Muscle of arm (tissue), 12 donors: ENCODE results near the gene PDE4D. TPM values are rescaled to one million over a fixed set of nuclear protein-coding genes. Genes with fewer than 3 reads are reported as not detected.
"Not testable (repeated sequence)": the region's sequence is repeated elsewhere in the genome, so short reads cannot be mapped to it uniquely, and the experiment has no call there.

Experiments used
- DNase-seq: peaks from one replicate; pipeline ENCODE4 v3.0.0-alpha.2; 2013
- polyA plus RNA-seq, 12 donors: library from polyadenylated mRNA; unstranded; fragments of 120-200 nt; gene quantifications; one replicate each; pipeline ENCODE4 v1.2.1, GENCODE V29; 2013; ENCODE audit not compliant: insufficient read length in 12 of 12

PDE4D gene
- polyA plus RNA-seq, 12 donors, result 28.2 to 56.3 (median 41.5) TPM; not detected in 1

DNA sequence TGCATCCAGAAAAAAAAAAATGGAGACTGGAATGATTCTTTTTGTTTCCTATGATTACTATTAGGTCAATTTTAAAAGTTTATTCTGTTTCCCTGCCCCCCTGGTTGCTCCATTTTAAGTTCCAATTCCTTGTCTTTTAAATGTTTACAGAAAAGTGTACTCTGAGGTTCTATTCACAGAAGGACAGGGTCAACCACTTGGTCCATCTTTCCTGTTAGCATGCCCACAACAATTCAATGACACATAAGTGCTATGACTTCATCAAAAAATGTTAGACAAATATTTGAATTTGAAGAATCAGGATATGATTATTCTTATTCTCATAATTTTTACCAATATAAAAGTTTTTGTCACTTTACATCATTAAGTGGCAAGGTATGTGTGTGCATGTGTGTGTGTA, 123.7 kb downstream of the PDE4D start:
- DNase-seq, result no peak

DNA sequence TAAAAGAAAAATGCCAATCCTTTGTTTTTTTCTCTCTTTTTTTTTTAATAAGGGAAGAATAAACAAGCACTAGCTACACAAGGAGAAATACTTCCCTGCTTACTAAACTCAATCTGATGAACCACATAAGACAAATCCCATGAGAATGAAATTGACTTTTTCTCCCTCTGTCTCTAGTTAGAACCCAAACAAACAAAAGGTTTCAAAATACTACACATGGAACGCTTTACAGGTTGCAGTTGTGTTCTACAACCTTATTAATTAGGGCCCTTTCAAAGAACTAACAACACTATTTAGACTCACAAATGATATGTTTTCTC, 124.5 kb downstream of the PDE4D start:
- no peak for DNase-seq

DNA sequence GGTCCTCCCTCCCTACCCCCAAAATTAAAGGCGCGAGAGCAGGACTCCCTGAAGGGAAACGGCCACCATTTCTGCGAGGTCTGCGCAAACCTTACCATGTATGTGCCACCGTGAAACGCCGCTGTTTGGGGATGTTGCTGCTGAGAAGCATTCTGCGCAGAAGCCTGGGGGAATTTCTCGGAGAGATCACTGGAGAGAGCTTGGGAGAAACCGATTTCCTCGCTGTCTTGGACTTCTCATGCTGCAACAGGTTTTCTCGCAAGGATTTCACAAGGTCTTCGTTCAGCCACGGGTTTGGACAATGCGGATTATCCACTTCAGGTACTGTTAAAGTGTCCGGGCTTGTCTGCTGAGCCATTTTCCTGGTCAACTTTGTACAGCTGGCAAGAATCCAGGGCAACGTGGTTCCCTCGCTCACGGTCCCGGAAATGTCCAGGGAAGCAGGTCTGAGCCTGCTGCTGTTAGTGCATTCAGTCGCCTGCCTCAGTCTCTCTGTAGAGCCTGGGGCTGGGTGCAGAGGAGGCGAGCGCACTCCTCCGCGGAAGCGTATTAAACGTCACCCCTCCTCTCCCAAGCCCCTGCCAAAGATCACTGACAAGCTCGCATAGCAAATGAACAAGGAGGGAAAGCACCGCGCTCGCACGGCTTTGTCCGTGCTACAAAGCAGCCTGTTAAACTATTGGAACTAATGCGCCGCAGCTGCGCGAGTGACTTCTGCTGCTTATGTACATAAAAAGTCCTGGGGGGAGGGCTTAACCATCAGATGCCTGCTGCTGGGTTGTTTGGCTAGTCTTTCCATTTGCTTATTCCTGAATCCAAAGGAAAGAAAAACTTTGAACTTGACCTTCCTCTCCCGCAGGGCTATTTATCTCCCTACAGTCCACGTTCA, 125.1 kb downstream of the PDE4D start:
- peak; percentile 90 for DNase-seq

DNA sequence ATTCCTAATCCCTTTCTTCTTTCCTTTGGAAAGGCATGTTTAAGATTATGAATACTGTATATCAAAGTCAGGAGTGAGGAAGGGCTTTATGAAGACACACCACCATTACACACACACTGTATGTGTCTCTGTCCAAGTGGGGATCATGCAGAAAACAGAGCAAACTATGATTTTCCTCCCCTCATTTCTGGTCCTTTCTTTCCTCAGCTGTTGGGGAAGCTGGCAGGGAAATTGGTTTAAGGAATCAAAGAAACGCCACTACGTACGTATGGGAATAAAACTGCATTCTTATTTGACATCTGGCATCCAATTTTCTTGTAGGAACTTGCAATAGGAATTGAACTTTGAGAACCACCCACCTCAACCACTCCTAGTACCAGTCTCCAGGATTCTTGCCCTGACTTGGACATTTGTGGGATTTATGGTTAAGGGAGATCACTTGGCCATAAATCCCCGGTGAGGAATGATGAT, 125.8 kb downstream of the PDE4D start:
- DNase-seq, result peak; percentile 32

GRCh38 chr5:59767211-59767605, 126.3 kb downstream of the PDE4D start:
- peak; percentile 19 for DNase-seq

GRCh38 chr5:59766427-59767210, 126.9 kb downstream of the PDE4D start:
- DNase-seq, result peak; percentile 27

DNA sequence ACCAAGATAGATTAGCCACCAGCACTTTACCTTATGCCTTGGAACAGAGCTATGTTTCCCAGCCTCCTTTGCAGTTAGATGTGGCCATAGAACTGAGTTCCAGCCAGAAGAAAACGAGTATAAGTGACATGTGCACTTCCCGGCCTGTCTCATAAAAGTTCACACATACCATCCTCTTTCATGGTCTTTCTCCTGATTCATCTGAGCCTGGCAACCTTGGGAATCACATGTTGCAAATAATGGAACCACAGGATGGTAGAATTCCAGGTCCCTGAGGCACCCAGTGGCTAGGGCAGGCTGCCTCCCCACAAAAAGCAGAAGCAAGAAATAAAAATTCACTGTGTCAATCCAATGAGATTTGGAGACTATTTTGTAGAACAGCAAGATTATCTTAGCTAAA, 128.1 kb downstream of the PDE4D start:
- DNase-seq, result no peak

GRCh38 chr5:59764361-59764760, 129.2 kb downstream of the PDE4D start:
- DNase-seq, result no peak

GRCh38 chr5:59763541-59763940, 130.0 kb downstream of the PDE4D start:
- DNase-seq, result no peak

- not testable (repeated sequence) for DNase-seq
Measured at GRCh38 chr5:59762232-59762631, 131.3 kb downstream of the PDE4D start.

DNA sequence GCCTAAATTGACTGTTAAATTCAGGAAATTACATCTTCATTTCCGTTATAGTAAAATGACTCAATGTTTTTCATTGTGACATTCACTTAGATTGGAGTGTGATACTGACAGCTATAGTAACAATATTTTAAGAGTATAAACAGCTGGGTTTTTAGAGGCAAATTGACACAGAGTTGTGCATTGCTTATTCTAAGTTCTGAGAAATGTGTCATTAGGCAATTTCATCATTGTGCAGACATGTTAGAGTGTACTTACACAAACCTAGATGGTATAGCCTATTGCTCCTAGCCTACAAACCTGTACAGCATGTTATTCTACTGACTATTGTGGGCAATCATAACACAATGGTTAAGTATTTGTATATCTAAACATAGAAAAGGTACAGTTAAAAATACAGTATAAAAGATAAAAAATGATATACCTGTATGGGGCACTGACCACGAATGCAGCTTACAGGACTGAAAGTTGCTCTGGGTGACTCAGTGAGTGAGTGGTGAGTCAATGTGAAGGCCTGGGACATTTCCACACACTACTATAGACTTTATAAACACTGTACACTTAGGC, 132.7 kb downstream of the PDE4D start:
- DNase-seq, result no peak

- DNase-seq, result no peak
Measured at GRCh38 chr5:59759600-59760351, 133.8 kb downstream of the PDE4D start.

- no peak for DNase-seq
Measured at GRCh38 chr5:59758566-59758965, 135.0 kb downstream of the PDE4D start.

GRCh38 chr5:59757442-59757841, 136.1 kb downstream of the PDE4D start:
- no peak for DNase-seq

GRCh38 chr5:59756373-59757035, 137.0 kb downstream of the PDE4D start:
- DNase-seq, result no peak

DNA sequence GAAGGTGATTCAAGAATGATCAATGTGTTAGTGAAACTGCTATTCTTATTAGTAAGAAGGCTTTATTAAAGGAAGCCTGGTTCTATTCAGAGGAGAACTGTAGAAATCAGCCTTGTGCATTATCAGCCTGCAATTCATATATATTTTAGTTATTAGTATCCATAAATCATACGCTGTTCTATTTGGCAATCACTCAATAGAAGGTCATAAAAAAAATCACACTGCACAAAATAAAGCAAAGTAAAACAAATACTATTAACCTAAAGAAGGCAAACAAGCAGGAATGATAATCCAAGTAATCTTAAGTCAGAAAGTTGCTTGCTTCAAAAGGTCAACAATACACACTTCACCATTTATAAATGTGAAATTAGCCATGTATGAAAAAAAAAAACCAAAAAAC, 138.1 kb downstream of the PDE4D start:
- no peak for DNase-seq

- DNase-seq, result no peak
Measured at GRCh38 chr5:59753599-59753998, 139.9 kb downstream of the PDE4D start.

GRCh38 chr5:59749782-59750520, 143.6 kb downstream of the PDE4D start:
- DNase-seq, result no peak

DNA sequence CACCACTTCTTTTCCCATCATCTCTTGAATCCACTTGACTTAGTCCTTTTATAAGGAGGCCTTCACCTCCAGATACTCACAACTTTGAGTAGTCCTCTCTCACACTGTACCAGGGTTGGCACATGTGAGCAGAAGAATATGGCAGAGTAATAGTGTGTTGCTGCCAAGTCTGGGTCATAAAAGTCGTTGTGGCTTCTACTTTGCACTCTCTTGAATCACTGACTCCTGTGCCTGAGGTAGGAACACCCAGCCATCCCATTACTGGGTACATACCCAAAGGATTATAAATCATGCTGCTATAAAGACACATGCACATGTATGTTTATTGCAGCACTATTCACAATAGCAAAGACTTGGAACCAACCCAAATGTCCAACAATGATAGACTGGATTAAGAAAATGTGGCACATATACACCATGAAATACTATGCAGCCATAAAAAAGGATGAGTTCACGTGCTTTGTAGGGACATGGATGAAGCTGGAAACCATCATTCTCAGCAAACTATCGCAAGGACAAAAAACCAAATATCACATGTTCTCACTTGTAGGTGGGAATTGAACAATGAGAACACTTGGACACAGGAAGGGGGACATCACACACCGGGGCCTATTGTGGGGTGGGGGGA, 145.4 kb downstream of the PDE4D start:
- not testable (repeated sequence) for DNase-seq

DNA sequence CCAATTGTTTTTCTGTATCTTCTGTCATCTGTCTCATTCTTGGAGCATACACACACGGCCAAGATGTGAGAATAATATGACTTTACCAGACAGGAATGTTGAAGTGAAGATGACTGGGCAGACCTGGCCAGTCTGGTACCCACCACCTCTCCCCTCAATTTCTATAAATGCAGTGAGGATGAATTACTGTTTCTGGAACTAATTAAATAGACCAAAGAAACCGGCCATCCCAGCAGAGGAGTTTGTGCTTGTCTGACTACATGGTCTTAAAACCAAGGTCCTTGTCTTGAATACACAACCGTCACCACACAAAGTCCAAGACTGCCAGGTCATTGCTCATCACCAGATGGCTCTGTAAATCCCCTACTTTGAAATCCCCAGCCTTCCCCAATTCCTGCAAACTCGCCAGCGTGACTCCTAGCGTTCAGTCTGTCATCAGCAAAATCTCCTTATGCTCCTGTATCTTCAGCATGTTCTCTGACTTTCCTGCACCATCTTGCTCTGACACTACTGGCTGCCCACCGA, 147.2 kb downstream of the PDE4D start:
- DNase-seq, result peak; percentile 12
